Fibroblast of lung (primary cell): ENCODE data around the gene GPER1. TPM values are rescaled to one million over a fixed set of nuclear protein-coding genes. Genes with fewer than 3 reads are reported as not detected.

ENCODE experiments used
- DNase-seq, 2 donors: peaks; one replicate each; pipeline versions ENCODE4 v3.0.0 to v3.0.0-alpha.2; 2010; ENCODE audit warnings: low read depth in 2 of 2
- H2AFZ ChIP-seq: 2 replicates; pipeline ENCODE4 v1.5.1; 2012; ENCODE audit warnings: low read length, control low read depth, inconsistent platforms
- H3K27ac ChIP-seq: 2 replicates; pipeline ENCODE4 v1.5.1; 2011; ENCODE audit warnings: low read length, control low read depth; ENCODE audit not compliant: insufficient read depth
- H3K27me3 ChIP-seq: 2 replicates; pipeline ENCODE4 v1.5.1; 2011; ENCODE audit warnings: mild to moderate bottlenecking, low read length; ENCODE audit not compliant: control insufficient read depth, insufficient read depth
- H3K36me3 ChIP-seq: 2 replicates; pipeline ENCODE4 v1.5.1; 2011; ENCODE audit warnings: low read length; ENCODE audit not compliant: control insufficient read depth, insufficient read depth
- H3K4me1 ChIP-seq: 2 replicates; pipeline ENCODE4 v1.5.1; 2011; ENCODE audit warnings: low read length; ENCODE audit not compliant: control insufficient read depth, insufficient read depth; ENCODE audit errors: extremely low read depth
- H3K4me2 ChIP-seq: 2 replicates; pipeline ENCODE4 v1.5.1; 2011; ENCODE audit warnings: low read length, control low read depth; ENCODE audit not compliant: insufficient read depth; ENCODE audit errors: extremely low read depth
- H3K4me3 ChIP-seq, 4 experiments: fragments of 200-600 bp in 1 of 4; sonication (generic) in 1 of 4; replicated peaks in 1 of 4; 2 replicates each; pipeline ENCODE4 v1.5.1; 2011 to 2016; ENCODE audit warnings: low read length in 4 of 4, low read depth in 3 of 4, mild to moderate bottlenecking in 3 of 4, control low read depth in 2 of 4, inconsistent platforms in 1 of 4, mixed read lengths in 1 of 4; ENCODE audit not compliant: insufficient read depth in 1 of 4; ENCODE audit errors: control extremely low read depth in 1 of 4
- H3K79me2 ChIP-seq: 2 replicates; pipeline ENCODE4 v1.5.1; 2012; ENCODE audit warnings: mild to moderate bottlenecking, low read length, inconsistent platforms; ENCODE audit not compliant: control insufficient read depth, insufficient read depth
- H3K9ac ChIP-seq: 2 replicates; pipeline ENCODE4 v1.5.1; 2011; ENCODE audit warnings: mild to moderate bottlenecking, low read length, control low read depth; ENCODE audit not compliant: insufficient read depth
- H3K9me3 ChIP-seq: 2 replicates; pipeline ENCODE4 v1.5.1; 2012; ENCODE audit warnings: low read depth, low read length; ENCODE audit not compliant: control insufficient read depth, insufficient read depth
- H4K20me1 ChIP-seq: 2 replicates; pipeline ENCODE4 v1.5.1; 2011; ENCODE audit warnings: low read length; ENCODE audit not compliant: control insufficient read depth, insufficient read depth; ENCODE audit errors: extremely low read depth
- EZH2 ChIP-seq: IDR thresholded peaks from 2 replicates; pipeline ENCODE4 v1.5.1; 2012; ENCODE audit warnings: low read length, control low read depth, mild to moderate bottlenecking; ENCODE audit errors: missing control alignments
- polyA plus RNA-seq, 2 donors: library from polyadenylated mRNA; depleted of rRNA in 1 of 2; stranded (reverse) in 1 of 2; unstranded in 1 of 2; fragments of >200 nt; gene quantifications; 2 replicates each; pipeline ENCODE4 v1.2.1, GENCODE V29; 2011 to 2012; ENCODE audit warnings: missing spikeins in 1 of 2
- total RNA-seq: library from RNA; depleted of rRNA; stranded (reverse); fragments of >200 nt; gene quantifications from 2 replicates; pipeline ENCODE4 v1.2.1, GENCODE V29; 2014
- TF ChIP-seq, protein P1 (sequence below), 2 donors: IDR thresholded peaks in 1 of 2; conservative IDR thresholded peaks in 1 of 2; 1 replicate in 1 of 2; 2 replicates in 1 of 2; pipeline ENCODE4 v1.5.1; 2011 to 2012; ENCODE audit warnings: low read length in 2 of 2, control low read depth in 1 of 2, inconsistent platforms in 1 of 2, low read depth in 1 of 2, mild to moderate bottlenecking in 1 of 2

The GPER1 gene
- total and polyA plus RNA-seq, 2 donors (not counting 1 experiment from before 2014, with no cell fraction given) = 2.0 to 2.3 TPM

GRCh38 chr7:1099637-1100036 lies 11.7 kb downstream of the GPER1 start:
- Histone ChIP-seq H3K9ac (no peak overlapping the region), H3K4me1 (no peaks in the 10 kb centered on the region), H3K9me3 (no peaks in the 10 kb centered on the region), H3K27ac (no peak overlapping the region), H3K36me3 (no peaks in the 10 kb centered on the region), H3K27me3 (no peaks in the 10 kb centered on the region), H3K4me3 (no peak overlapping the region), H3K4me2 (no peak overlapping the region), H3K79me2 (no peaks in the 10 kb centered on the region), H2AFZ (no peak overlapping the region), H4K20me1 (no peaks in the 10 kb centered on the region)
- TF ChIP-seq EZH2 = no peak
- TF ChIP-seq, protein P1, sequence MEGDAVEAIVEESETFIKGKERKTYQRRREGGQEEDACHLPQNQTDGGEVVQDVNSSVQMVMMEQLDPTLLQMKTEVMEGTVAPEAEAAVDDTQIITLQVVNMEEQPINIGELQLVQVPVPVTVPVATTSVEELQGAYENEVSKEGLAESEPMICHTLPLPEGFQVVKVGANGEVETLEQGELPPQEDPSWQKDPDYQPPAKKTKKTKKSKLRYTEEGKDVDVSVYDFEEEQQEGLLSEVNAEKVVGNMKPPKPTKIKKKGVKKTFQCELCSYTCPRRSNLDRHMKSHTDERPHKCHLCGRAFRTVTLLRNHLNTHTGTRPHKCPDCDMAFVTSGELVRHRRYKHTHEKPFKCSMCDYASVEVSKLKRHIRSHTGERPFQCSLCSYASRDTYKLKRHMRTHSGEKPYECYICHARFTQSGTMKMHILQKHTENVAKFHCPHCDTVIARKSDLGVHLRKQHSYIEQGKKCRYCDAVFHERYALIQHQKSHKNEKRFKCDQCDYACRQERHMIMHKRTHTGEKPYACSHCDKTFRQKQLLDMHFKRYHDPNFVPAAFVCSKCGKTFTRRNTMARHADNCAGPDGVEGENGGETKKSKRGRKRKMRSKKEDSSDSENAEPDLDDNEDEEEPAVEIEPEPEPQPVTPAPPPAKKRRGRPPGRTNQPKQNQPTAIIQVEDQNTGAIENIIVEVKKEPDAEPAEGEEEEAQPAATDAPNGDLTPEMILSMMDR (conservative IDR thresholded peaks at IDR 0.05 in 1 of 2, IDR thresholded peaks at IDR 0.05 in 1 of 2; ENCODE audit: low read depth in 1 of 2, low read length in 2 of 2) = no peak
- no peak for DNase-seq

- no peak overlapping the region for H3K4me3 ChIP-seq
- H3K36me3 ChIP-seq = no peaks in the 10 kb centered on the region
- H3K4me2 ChIP-seq = no peak overlapping the region
- no peaks in the 10 kb centered on the region for H3K4me1 ChIP-seq
- no peaks in the 10 kb centered on the region for H3K9me3 ChIP-seq
- peak in 1 of 2 donors; percentile 24 for DNase-seq
- H4K20me1 ChIP-seq = no peaks in the 10 kb centered on the region
- TF ChIP-seq, protein P1 (conservative IDR thresholded peaks at IDR 0.05 in 1 of 2, IDR thresholded peaks at IDR 0.05 in 1 of 2; ENCODE audit: low read depth in 1 of 2, low read length in 2 of 2) = no peak
- no peak for TF ChIP-seq EZH2
- H3K27ac ChIP-seq = no peak overlapping the region
- no peaks in the 10 kb centered on the region for H3K79me2 ChIP-seq
- no peak overlapping the region for H2AFZ ChIP-seq
- H3K27me3 ChIP-seq = no peaks in the 10 kb centered on the region
- H3K9ac ChIP-seq = no peak overlapping the region
These were observed 12.5 kb downstream of the GPER1 start for GRCh38 chr7:1100386-1100785.

DNA sequence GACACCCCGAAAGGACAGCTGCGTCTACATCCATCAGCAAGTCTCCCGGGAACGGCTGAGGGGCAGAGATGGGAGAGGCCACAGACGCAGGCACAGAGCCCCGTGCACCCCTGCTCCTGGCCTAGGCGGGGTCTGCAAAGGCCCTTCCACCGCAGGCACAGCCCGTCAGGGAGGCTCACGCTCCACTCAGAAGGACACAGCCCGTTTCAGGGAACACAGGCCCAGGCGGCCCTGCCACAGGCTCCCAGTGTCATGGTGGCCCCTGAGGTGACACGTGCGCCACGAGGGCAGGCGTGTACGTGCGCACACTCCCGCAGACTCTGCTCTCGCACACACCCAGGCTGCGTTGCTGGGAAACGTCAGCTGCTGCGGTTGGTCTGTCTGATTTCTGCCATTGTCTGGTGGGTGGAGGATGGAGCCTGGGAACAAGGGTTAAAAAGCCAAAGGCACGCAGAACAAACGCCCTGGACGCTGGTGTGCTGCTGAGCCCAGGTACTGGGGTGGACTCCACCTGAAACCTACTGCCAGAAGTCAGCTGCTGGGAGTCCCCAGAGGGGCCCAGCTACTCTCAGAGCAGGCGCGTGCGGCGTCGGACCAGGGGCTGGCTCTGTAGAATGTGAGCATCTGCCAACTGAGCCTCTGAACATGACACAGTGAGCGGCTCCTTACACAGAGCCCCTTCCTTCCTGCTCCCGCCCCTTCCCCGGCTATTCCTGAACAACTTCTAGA lies 13.1 kb downstream of the GPER1 start:
- H4K20me1 ChIP-seq = no peaks in the 10 kb centered on the region
- no peak overlapping the region for H3K9ac ChIP-seq
- H3K27ac ChIP-seq = no peak overlapping the region

More for the DNA sequence above, 13.1 kb downstream of the GPER1 start:
- Histone ChIP-seq H2AFZ (no peak overlapping the region), H3K27me3 (no peaks in the 10 kb centered on the region), H3K4me1 (no peaks in the 10 kb centered on the region), H3K4me2 (no peak overlapping the region), H3K4me3 (no peak overlapping the region), H3K9me3 (no peaks in the 10 kb centered on the region), H3K79me2 (no peaks in the 10 kb centered on the region), H3K36me3 (no peaks in the 10 kb centered on the region)
- no peak for TF ChIP-seq EZH2
- TF ChIP-seq, protein P1 (conservative IDR thresholded peaks at IDR 0.05 in 1 of 2, IDR thresholded peaks at IDR 0.05 in 1 of 2; ENCODE audit: low read depth in 1 of 2, low read length in 2 of 2) = no peak
- no peak for DNase-seq
